GM18907 (cell line): Measurements from ENCODE around the gene IQCM.
"Not testable (repeated sequence)": the region's sequence is repeated elsewhere in the genome, so short reads cannot be mapped to it uniquely, and the experiment has no call there.

Source experiments
- ATAC-seq: cut with Tn5 transposase; IDR thresholded peaks from one replicate; pipeline ENCODE4 v1.9.1; 2021; ENCODE audit warnings: mild to moderate bottlenecking, moderate library complexity; ENCODE audit not compliant: unreplicated experiment

Gene IQCM

DNA sequence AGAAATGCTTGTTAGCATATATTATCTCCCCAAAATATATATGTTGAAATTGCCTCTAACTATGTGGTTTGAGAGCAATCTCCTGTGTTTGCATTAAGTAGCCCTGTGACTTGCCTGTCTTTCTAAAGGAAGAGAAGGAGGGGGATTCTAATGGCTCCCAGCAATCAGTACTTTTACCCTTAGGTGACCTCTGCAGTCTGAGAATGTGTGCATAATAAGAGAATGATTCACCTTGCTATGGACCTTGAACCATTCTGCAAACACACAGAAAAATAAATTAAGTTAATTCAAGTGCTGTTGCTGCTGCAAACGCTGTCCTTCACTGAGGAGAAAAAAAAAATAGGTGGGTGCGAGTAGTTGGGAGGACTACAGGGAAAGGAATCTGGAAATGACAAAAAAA lies 322.2 kb downstream of the IQCM start:
- no peak for ATAC-seq

DNA sequence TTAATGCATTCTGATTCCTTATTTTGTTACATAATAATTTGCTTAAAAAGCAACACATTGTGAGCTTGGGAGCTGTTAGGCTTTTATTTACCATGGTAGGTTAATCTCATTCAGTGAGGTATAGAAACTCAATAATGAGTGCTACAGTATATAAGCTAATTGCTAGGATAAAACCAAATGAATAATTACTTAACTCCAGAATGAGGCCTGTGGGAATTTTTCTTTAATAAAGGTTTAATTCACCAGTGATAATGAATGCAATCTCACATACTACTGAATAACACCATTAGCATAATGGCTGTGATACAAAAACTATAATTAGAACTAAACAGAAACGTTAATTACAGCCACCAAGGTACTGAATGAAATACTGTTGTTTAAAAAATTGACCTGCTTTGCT lies 326.3 kb downstream of the IQCM start:
- no peak for ATAC-seq

DNA sequence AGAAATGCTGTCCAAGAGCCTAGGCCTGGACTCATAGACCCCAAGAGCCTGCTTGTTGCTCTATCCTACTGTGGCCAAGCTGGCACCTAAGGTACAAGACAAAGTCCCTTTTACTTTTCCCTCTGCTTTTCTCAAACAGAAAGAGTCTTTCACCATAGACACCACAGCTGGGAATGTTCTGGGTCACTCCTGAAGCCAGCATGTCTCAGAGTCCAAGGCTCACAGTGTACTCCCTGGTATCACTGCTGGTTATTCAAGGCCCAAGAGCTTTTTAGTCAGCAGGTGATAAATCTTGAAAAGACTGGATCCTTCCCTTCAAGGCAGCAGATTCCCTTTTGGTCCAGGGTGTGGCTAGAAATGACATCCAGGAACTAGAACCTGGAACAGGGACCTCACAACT lies 328.8 kb downstream of the IQCM start:
- ATAC-seq, result no peak

DNA sequence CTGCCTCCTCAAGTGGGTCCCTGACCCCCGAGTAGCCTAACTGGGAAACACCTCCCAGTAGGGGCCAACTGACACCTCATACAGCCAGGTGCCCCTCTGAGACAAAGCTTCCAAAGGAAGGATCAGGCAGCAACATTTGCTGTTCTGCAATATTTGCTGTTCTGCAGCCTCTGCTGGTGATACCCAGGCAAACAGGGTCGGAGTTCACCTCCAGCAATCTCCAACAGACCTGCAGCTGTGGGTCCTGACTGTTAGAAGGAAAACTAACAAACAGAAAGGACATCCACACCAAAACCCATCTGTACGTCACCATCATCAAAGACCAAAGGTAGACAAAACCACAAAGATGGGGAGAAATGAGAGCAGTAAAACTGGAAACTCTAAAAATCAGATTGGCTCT lies 347.0 kb downstream of the IQCM start:
- not testable (repeated sequence) for ATAC-seq

DNA sequence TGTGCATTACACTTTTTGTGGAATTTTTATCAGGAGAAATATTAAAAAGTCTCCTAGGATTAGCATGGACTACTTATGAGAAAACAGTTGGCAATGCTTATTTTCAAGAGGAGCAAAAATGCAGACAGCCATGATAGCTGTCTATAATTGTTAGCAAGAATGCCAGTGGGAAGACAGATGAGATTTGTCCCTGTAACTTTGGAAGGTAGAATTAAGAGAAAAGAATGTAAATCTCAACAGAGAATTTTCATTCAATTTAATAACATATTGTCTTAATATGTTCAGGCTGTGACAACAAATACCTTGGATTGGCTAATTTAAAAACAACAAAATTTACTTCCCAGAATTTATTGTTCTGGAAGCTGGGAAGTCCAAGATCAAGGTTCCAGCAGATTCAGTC lies 349.2 kb downstream of the IQCM start:
- no peak for ATAC-seq

DNA sequence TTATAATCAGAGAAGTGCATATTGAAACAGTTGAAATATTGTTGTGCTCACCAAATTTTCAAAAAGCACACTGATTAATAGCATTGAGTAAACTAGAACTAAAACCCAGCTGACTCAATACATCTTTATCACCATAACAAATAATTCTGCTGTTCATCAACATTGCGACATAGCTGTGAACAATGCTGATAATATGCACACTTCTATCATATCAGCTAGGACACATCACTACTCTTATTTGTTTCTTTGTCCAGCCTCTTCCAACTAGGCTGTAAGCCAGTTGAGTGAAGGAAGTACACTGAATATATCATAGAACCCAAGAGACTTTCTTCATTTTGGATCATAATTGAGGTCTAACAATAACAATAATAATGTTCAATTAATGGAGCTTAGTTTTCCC lies 349.7 kb downstream of the IQCM start:
- ATAC-seq, result no peak

DNA sequence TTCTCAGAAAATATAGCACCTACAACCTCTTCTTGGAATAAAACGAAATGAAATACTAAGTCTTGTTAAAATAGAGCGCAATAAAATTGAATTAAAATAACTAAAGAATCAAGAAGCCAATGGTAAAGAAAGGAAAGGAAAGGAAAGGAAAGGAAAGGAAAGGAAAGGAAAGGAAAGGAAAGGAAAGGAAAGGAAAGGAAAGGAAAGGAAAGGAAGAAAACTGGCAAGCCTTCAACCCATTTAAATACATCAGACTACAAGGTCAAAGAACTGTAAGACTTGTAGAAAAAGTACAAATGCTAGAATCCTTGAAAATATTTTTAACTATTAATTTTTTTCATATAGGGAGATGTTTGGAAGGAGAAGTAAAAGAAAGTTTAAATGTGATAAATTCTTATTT lies 372.1 kb downstream of the IQCM start:
- ATAC-seq, result no peak

DNA sequence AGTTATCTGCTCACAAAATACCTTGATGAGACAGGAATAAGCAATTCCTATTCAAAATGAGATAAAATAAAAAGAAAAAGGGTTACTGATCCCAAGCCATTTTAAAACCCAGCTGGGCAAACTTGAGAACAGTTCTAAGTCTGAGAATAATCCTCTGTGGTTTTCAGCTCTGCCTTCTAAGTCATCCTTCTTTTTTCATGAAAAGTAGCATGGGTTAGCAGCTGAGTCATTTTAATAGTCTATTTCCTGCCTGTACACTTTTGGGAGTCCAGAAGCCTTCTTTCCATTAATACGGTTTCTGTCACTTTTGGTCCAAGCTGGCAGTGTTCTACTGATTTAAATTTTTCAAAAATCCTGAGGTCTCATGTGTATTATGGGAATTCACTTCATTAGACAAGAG lies 374.3 kb downstream of the IQCM start:
- ATAC-seq, result no peak

DNA sequence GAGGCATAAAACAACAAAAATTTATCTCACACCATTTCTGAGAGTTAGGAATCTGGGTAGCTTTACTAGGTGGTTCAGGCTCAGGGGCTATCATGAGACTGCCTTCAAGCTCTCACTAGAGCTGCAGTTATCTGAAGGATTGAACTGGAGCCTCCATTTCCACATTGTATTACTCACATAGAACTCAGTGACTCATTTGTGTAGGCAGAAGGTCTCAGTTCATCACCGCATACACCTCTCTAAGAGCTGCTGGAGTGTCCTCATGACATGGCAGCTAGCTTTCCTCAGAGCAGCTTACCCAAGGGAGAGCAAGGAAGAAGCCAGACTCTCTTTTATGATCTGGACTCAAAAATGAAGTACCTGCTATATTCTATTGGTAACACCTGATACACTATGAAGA lies 389.2 kb downstream of the IQCM start:
- ATAC-seq, result no peak

DNA sequence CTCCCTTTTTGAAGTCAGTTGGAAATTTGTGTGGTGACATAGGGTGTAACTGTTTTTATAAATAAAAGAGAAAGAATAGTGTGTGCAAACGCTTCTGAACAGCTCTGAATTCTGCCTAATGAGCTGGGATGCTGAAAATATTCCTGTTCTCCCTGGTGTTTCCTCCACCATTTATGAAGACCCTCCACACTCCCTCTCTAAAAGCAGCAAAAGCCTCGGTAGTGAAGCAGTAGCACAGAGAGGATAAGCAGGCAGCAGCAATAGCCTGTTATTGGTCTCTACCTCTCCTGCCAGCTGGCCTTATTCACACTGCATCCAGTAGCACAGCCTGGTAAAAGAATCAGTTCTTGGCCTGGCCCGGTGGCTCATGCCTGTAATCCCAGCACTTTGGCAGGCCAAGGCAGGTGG lies 406.1 kb downstream of the IQCM start:
- no peak for ATAC-seq

DNA sequence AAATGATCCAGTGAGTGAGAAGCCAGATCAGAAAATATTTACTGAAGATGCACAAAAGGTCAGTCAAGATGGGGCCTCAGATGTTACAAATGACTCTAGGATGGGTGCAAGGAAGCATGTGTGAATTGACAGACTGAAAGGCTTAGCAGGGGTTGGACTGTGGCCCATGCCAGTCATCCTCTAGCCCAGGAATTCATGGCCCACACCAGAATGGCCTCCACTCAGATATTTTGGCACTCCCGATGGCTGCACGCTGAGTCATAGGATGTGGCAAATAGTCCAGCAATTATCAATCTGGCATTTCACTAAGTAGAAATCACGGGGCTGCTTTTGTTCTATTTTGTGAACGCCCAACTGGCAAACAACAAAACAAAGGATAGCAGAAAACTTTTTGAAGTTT lies 406.5 kb downstream of the IQCM start:
- no peak for ATAC-seq

DNA sequence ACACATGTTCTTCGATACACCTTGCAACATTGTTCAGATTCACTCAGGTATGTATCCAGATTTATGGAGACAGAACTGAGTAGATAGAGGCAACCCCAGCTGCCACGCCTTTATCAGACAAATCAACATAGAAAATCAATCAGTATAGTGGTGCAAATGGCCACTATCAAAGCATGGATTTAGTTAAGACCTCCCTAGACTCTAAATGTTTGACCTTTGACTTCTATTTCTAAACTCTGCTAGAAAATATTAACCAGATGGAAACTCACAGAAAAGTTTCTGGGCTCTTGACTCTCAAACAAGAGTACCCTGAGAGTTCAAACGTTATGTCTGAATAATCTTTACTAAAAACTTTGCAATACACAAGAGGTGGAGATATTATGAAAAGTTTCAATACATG lies 411.5 kb downstream of the IQCM start:
- ATAC-seq, result no peak

DNA sequence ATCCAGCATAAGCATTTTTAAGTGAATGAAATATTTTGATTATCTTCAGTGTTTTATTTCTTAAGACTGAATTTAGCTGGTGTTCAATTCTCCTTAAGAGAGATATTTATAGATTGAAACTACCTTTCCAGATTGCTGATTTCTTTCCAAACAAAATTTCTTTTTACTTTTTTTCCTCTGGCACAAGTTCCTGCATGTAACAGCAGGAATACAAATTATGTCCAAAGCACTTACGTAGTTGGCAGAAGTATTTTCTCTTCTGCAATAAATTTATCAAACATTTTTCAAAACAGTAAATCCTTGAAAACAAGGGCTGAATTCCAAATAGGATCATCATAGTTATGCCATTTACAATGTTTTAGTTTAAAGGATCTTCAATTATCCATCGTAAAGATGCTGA lies 412.6 kb downstream of the IQCM start:
- ATAC-seq, result no peak

DNA sequence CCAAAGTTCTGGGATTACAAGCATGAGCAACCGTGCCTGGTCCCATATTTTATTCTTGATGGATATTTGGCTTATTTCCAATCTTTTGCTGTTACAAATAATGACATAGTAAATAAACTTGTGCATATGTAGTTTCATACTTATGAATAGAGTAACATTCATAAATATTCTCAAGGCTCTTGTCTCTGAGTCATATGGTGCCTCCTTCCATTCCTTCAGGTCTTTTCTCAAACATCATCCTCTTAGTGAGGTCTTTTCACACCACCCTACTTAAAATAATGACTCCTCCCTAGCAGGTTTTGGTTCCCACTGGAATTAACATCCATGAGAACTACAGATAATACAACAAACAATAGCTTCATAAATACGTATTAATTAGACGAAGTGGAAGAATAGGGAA lies 416.6 kb downstream of the IQCM start:
- no peak for ATAC-seq

DNA sequence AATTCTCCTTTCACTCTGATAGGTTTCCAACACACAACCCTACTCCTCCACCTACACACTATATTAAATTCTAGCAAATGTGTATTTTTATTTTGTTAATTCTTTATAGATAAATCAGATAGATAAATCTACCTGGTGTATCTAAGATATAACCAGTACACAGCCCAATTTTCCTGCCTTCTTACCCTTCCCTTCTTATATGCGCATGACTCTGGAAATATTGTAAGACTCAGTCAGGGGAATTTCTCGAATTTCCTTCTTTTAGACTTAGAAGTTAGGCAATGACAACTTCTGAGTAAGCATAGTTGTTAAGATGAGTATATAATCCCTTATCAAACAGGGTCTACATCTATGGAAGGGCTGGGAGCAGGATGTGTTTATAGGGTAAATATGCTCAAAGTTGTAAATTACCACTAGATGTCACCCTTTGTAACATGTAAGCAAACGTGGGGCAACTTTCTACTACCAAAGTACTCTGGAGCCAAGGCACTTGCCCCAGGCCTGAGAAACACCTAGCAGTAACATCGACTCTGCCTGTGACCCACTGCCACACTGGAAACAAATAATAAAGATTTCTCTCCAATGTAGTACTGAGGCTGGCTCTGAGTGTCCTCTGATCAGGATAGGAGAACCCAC lies 444.7 kb downstream of the IQCM start:
- peak; percentile 86 for ATAC-seq

DNA sequence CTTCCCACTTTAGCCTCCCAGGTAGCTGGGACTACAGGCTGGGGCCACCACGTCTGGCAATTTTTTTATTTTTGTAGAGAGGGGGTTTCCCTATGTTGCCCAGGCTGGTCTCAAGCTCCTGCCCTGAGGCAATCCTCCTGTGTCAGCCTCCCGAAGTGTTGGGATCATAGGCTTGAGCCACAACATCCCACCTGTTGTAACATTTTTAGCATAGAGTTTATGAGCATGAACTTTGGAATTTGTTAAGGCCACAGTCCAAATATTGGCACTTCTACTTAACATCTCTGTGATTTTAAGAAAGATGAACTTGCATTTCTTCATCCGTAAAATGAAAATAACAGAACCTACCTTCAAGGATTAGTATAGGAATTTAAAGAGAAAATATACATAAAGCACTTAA lies 445.6 kb downstream of the IQCM start:
- ATAC-seq, result no peak

DNA sequence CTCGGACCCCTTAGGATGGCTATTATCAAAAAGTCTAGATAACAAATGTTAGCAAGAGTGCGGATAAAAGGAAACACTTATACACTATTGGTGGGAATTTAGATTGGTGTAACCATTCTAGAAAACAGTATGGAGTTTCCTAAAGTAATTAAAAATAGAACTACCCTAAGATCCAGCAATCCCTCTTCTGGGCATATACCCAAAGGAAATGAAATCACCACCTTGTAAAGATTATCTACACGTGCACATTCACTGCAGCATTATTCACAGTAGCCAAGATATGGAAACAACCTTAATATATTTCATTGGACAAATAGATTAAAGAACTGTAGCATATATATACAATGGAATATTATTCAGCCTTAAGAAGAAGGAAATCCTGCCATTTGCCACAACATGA lies 462.4 kb downstream of the IQCM start:
- no peak for ATAC-seq

DNA sequence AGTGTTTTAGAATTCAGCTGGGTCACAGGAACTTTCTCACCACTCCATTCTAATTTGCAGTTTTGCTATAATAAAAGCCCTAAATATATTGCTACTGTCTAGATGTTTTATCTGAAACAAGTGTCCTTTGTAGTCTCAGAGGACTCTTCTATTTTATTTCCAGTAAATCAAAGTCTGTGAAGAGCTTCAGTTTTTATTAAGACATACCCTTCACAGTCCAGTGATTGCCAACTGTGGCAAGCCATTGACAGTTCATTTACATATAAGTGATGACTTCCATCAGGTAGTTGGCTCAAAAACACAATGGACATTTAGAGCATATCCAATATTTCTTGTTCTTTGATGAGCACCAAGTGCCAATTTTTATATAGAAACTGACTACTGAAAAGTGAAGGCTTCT lies 466.1 kb downstream of the IQCM start:
- ATAC-seq, result no peak

DNA sequence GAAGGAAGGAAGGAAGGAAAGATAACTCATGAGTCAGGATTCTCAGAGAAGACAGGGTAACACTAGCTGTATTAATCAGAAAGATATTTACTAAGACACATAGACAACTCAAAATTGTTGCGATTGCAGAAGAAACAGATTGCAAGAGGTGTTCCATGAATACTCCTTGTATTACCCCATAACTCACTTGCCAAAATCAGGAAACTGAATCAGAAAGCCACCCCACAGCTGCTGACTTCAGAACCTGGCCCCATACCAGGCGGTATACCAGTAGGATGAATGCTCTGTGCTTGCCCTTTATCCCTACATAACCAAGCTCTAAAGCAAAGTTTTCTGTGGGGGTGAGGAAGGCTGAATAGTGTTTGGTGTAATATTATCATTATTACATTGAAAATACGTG lies 468.5 kb downstream of the IQCM start:
- ATAC-seq, result no peak

DNA sequence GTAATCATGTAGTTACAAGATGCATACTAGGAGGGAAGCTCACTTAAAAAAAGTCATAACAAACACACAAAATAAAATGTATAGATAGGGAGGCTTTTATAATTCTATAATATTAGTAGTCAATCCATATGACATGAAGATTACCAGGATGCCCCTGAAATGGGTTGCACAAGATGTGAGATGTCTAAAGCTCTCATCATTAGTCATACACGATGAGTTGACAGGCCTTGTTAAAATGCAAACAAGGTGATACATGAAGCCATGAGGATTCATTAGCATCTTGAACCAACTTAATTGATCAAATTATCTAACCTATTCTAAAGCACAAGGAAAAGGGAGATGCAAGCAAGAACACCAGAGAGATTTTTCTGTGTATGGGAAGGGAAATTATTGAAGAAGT lies 470.2 kb downstream of the IQCM start:
- no peak for ATAC-seq

DNA sequence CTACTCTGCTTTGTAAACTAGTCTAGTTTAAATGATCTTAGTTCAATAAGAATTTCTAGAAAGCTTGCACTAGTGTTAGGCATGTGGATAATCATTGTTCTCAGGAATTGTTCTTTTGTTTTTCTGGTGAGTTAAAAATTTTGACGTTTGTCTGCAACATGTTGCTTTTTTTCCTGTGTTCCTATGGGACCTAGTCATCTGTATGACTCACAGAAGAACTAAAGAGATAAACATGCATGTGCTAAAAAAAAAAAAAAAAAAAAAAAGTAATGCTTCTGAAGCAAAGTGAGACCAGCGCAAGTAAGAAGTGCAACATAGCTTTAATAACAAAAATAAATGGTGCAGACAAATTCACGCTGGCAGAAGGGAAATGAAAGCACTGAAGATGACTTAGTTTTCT lies 471.2 kb downstream of the IQCM start:
- no peak for ATAC-seq

DNA sequence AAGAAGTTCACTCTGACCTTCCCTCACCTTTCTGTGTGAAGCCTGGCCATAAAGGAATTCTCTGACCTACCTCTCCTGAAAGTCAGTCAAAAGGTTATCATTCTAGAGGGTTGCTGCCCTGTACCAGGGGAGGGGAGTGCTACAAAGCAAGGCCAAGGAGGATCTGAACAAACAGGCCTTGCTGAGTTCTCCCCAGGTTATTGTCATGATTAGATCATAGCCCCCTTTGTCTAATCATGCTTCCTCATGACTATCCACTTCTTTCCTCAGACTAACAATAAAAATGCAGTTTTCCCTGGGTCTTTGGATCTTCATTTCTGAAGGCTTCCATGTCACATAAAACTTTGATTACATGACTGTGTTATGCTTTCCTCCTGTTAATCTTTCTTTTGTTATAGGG lies 472.0 kb downstream of the IQCM start:
- ATAC-seq, result no peak

DNA sequence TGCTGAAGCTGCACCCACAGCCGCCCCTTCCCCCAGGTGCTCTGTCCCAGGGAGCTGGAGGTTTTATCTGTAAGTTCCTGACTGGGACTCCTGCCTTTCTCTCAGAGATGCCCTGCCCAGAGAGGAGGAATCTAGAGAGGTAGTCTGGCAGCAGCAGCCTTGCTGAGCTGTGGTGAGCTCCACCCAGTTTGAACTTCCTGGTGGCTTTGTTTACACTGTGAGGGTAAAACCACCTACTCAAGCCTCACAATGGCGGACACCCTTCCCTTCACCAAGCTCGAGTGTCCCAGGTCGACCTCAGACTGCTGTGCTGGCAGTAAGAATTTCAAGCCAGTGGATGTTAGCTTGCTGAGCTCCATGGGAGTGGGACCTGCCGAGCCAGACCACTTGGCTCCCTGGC lies 474.5 kb downstream of the IQCM start:
- not testable (repeated sequence) for ATAC-seq

DNA sequence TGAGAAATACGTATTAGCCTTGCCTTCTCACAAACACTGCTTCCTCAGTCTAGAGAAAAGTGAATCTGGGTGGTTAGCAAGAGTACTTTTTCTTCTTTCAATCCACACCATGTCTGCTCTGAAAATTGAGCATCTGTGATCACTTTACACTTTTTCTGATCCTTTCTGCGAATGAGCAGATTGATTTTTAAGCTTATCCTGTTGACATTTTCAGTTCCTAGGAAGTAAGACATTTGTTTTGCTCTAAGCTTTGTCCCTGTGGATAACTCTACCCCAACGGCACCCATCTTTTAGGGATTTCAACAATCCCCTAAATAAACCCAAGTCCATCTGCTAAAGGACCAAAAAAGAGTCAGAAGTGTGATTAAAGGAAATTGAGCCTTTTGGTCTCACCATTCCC lies 487.5 kb downstream of the IQCM start:
- ATAC-seq, result no peak
